Vagina (tissue), 2 donors: Measurements from ENCODE around the gene HSPA14. TPM values are rescaled to one million over a fixed set of nuclear protein-coding genes. Genes with fewer than 3 reads are reported as not detected.

ENCODE experiments used
- DNase-seq, 2 donors: peaks; one replicate each; pipeline ENCODE4 v3.0.0-alpha.2; 2017; ENCODE audit errors: extremely low spot score in 2 of 2
- H3K27ac ChIP-seq: fragments of 200-600 bp; sonication (generic); one replicate; pipeline ENCODE4 v1.5.1; 2019
- H3K27me3 ChIP-seq: fragments of 200-600 bp; sonication (generic); one replicate; pipeline ENCODE4 v1.5.1; 2019
- H3K36me3 ChIP-seq, 2 donors: fragments of 200-600 bp; sonication (generic); one replicate each; pipeline ENCODE4 v1.5.1; 2017 to 2019
- H3K4me1 ChIP-seq: fragments of 200-600 bp; sonication (generic); one replicate; pipeline ENCODE4 v1.5.1; 2019
- H3K4me3 ChIP-seq, 2 donors: fragments of 200-600 bp; sonication (generic); 1 replicate in 1 of 2; 2 replicates in 1 of 2; pipeline ENCODE4 v1.5.1; 2016 to 2019
- H3K9me3 ChIP-seq: fragments of 200-600 bp; sonication (generic); one replicate; pipeline ENCODE4 v1.5.1; 2019
- CTCF ChIP-seq, 3 experiments: fragments of 450-650 bp in 2 of 3; fragments of 200-600 bp in 1 of 3; sonication (generic) in 1 of 3; IDR thresholded peaks; one replicate each; pipeline ENCODE4 v1.5.1; 2017 to 2019; ENCODE audit warnings: antibody characterized with exemption in 3 of 3, mild to moderate bottlenecking in 2 of 3, moderate library complexity in 2 of 3
- POLR2A ChIP-seq, 2 donors: fragments of 450-650 bp; IDR thresholded peaks; one replicate each; pipeline ENCODE4 v1.6.1; 2017; ENCODE audit warnings: antibody characterized with exemption in 2 of 2, mild to moderate bottlenecking in 2 of 2, moderate library complexity in 2 of 2
- POLR2AphosphoS5 ChIP-seq, 2 donors: sonication (generic); formaldehyde crosslinking; IDR thresholded peaks; one replicate each; pipeline ENCODE4 v1.9.0; 2017; ENCODE audit warnings: antibody characterized with exemption in 2 of 2, mild to moderate bottlenecking in 2 of 2, low read depth in 1 of 2; ENCODE audit not compliant: insufficient read depth in 1 of 2
- intact Hi-C: fragments of 100-400 bp; cut with DNase I; formaldehyde crosslinking; loops from one replicate; pipeline ENCODE4 v1.15.1; 2023
- total RNA-seq: library from RNA; depleted of rRNA; stranded (reverse); fragments of >200 nt; gene quantifications from one replicate; pipeline ENCODE4 v1.2.3, GENCODE V29; 2016

HSPA14 gene
- total RNA-seq, 1 donor from 2014 or later = 8.3 TPM

GRCh38 chr10:14880229-14880628 is 42.1 kb downstream of the HSPA14 start:
- Histone ChIP-seq H3K27me3 (no peaks in the 10 kb centered on the region), H3K9me3 (no peaks in the 10 kb centered on the region), H3K4me3 (no peak overlapping the region), H3K27ac (no peak overlapping the region), H3K36me3 (no peaks in the 10 kb centered on the region), H3K4me1 (peaks cover 26% of the 10 kb centered on the region)
- no peak for TF ChIP-seq CTCF (IDR thresholded peaks at IDR 0.05)
- TF ChIP-seq POLR2AphosphoS5 (IDR thresholded peaks at IDR 0.05; ENCODE audit: insufficient read depth in 1 of 2, low read depth in 1 of 2) = no peak
- TF ChIP-seq POLR2A (IDR thresholded peaks at IDR 0.05) = no peak
- no peak for DNase-seq
- intact Hi-C loops = no loop called here

- no peaks in the 10 kb centered on the region for H3K36me3 ChIP-seq
- H3K27ac ChIP-seq = no peak overlapping the region
- TF ChIP-seq CTCF (IDR thresholded peaks at IDR 0.05) = no peak
- TF ChIP-seq POLR2AphosphoS5 (IDR thresholded peaks at IDR 0.05; ENCODE audit: insufficient read depth in 1 of 2, low read depth in 1 of 2) = no peak
- TF ChIP-seq POLR2A (IDR thresholded peaks at IDR 0.05) = no peak
- intact Hi-C loops = no loop called here
- peaks cover 14% of the 10 kb centered on the region for H3K4me1 ChIP-seq
- DNase-seq = no peak
- no peak overlapping the region for H3K4me3 ChIP-seq
- no peaks in the 10 kb centered on the region for H3K9me3 ChIP-seq
- H3K27me3 ChIP-seq = no peaks in the 10 kb centered on the region
These were observed 46.0 kb downstream of the HSPA14 start for GRCh38 chr10:14884082-14884481.

- no peak for DNase-seq
- TF ChIP-seq POLR2A (IDR thresholded peaks at IDR 0.05) (no peak), POLR2AphosphoS5 (IDR thresholded peaks at IDR 0.05; ENCODE audit: insufficient read depth in 1 of 2, low read depth in 1 of 2) (no peak), CTCF (IDR thresholded peaks at IDR 0.05) (no peak)
- intact Hi-C loops = no loop called here
- Histone ChIP-seq H3K4me1 (no peaks in the 10 kb centered on the region), H3K36me3 (no peaks in the 10 kb centered on the region), H3K4me3 (no peak overlapping the region), H3K27me3 (no peaks in the 10 kb centered on the region), H3K9me3 (no peaks in the 10 kb centered on the region), H3K27ac (no peak overlapping the region)
These were observed 51.2 kb downstream of the HSPA14 start for GRCh38 chr10:14889318-14889717.

- no peaks in the 10 kb centered on the region for H3K36me3 ChIP-seq
- intact Hi-C loops = no loop called here
- H3K27ac ChIP-seq = no peak overlapping the region
- TF ChIP-seq CTCF (IDR thresholded peaks at IDR 0.05) = no peak
- TF ChIP-seq POLR2A (IDR thresholded peaks at IDR 0.05) = no peak
- no peak for TF ChIP-seq POLR2AphosphoS5 (IDR thresholded peaks at IDR 0.05; ENCODE audit: insufficient read depth in 1 of 2, low read depth in 1 of 2)
- H3K4me1 ChIP-seq = no peaks in the 10 kb centered on the region
- H3K27me3 ChIP-seq = no peaks in the 10 kb centered on the region
- no peak for DNase-seq
- no peaks in the 10 kb centered on the region for H3K9me3 ChIP-seq
- H3K4me3 ChIP-seq = no peak overlapping the region
These were observed 53.0 kb downstream of the HSPA14 start for GRCh38 chr10:14891151-14891550.

- TF ChIP-seq POLR2AphosphoS5 (IDR thresholded peaks at IDR 0.05; ENCODE audit: insufficient read depth in 1 of 2, low read depth in 1 of 2) (no peak), CTCF (IDR thresholded peaks at IDR 0.05) (peak in 1 of 3 experiments; percentile 31)
- Histone ChIP-seq H3K4me1 (no peaks in the 10 kb centered on the region), H3K9me3 (no peaks in the 10 kb centered on the region), H3K27ac (no peak overlapping the region), H3K4me3 (no peak overlapping the region), H3K36me3 (peaks cover 0 to 40% of the 10 kb centered on the region in 2 donors), H3K27me3 (no peaks in the 10 kb centered on the region)
- intact Hi-C loops = no loop called here
- DNase-seq = no peak
These were observed 66.2 kb downstream of the HSPA14 start for GRCh38 chr10:14904316-14904732.
